WERI-Rb-1 (cell line): ENCODE data around the gene POU5F1.
"Not testable (repeated sequence)": the region's sequence is repeated elsewhere in the genome, so short reads cannot be mapped to it uniquely, and the experiment has no call there.

ENCODE experiments used
- DNase-seq: peaks from one replicate; pipeline ENCODE4 v3.0.0-alpha.2; 2020
- H3K27ac ChIP-seq: fragments of 250-450 bp; sonication (Bioruptor Pico); 2 replicates; pipeline ENCODE4 v1.5.1; 2020; ENCODE audit warnings: mild to moderate bottlenecking, moderate library complexity
- H3K27me3 ChIP-seq: fragments of 250-450 bp; sonication (Bioruptor Pico); 2 replicates; pipeline ENCODE4 v1.5.1; 2021; ENCODE audit warnings: mild to moderate bottlenecking, low read depth, moderate library complexity; ENCODE audit not compliant: insufficient read depth, severe bottlenecking
- H3K36me3 ChIP-seq: fragments of 250-450 bp; sonication (Bioruptor Pico); 2 replicates; pipeline ENCODE4 v1.5.1; 2020; ENCODE audit warnings: mild to moderate bottlenecking, moderate library complexity
- H3K4me3 ChIP-seq: 2 replicates; pipeline ENCODE4 v1.5.1; 2011; ENCODE audit warnings: low read depth, mild to moderate bottlenecking, control low read depth, low read length
- H3K9me3 ChIP-seq: fragments of 250-450 bp; sonication (Bioruptor Pico); 2 replicates; pipeline ENCODE4 v1.5.1; 2021; ENCODE audit warnings: mild to moderate bottlenecking, moderate library complexity; ENCODE audit not compliant: severe bottlenecking
- TF ChIP-seq, protein P1 (sequence below): IDR thresholded peaks from 2 replicates; pipeline ENCODE4 v1.5.1; 2011; ENCODE audit warnings: low read depth, mild to moderate bottlenecking, control low read depth, inconsistent platforms, low read length

The POU5F1 gene

DNA sequence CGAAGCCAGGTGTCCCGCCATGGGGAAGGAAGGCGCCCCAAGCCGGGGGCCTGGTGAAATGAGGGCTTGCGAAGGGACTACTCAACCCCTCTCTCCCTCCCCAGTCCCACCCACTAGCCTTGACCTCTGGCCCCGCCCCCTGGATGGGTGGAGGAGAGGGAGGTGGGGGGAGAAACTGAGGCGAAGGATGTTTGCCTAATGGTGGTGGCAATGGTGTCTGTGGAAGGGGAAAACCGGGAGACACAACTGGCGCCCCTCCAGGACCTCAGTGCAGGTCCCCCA lies at the start of gene POU5F1:
Gene POU5F1 (minus strand): TSS at position 83 of the 282 bp plus-strand sequence. CDS start 62 bp downstream, at position 21.
- H3K9me3 ChIP-seq, result no peaks in the 10 kb centered on the region
- no peaks in the 10 kb centered on the region for H3K27me3 ChIP-seq
- H3K4me3 ChIP-seq, result no peak within 1 kb of the TSS
- H3K27ac ChIP-seq, result no peak within 1 kb of the TSS; the same call in 1 of the 2 replicates
- DNase-seq, result no peak
- peaks cover 11% of the 10 kb centered on the region for H3K36me3 ChIP-seq
- TF ChIP-seq, protein P1, sequence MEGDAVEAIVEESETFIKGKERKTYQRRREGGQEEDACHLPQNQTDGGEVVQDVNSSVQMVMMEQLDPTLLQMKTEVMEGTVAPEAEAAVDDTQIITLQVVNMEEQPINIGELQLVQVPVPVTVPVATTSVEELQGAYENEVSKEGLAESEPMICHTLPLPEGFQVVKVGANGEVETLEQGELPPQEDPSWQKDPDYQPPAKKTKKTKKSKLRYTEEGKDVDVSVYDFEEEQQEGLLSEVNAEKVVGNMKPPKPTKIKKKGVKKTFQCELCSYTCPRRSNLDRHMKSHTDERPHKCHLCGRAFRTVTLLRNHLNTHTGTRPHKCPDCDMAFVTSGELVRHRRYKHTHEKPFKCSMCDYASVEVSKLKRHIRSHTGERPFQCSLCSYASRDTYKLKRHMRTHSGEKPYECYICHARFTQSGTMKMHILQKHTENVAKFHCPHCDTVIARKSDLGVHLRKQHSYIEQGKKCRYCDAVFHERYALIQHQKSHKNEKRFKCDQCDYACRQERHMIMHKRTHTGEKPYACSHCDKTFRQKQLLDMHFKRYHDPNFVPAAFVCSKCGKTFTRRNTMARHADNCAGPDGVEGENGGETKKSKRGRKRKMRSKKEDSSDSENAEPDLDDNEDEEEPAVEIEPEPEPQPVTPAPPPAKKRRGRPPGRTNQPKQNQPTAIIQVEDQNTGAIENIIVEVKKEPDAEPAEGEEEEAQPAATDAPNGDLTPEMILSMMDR, result no peak

DNA sequence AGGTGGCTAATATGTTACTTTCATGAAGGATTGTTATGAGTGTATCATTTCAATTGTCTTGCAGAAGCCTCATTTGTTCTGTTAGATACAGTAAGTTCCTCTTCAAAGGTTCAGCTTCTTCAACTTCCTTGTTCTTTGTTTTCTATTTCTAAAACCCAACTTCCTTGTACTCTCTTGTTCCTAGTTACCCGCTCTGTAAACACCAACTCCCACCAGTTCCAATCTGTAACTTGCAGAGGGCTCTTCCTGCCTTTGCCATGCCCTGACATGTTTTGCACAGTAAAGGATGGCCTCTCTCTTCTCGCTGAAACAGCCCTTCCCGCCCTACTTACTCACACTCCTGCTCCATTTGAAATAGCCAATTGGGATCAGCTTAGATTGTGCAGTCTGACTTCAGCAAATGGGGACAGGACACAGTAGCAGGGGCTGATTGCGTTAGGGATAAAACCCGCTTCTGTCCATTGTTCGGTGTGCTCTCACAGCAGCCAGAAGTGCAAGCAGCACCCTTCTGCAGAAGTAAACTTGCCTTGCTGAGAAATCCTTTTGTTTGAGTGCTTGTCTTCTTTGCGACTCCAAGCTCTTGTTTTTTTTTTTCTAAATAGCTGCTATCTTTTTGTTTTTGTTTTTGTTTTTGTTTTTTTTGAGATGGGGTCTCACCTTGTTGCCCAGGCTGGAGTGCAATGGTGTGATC lies 45.9 kb upstream of the POU5F1 start:
- TF ChIP-seq, protein P1, result no peak
- no peaks in the 10 kb centered on the region for H3K36me3 ChIP-seq
- no peak overlapping the region for H3K4me3 ChIP-seq
- H3K27ac ChIP-seq, result no peak overlapping the region
- H3K27me3 ChIP-seq, result no peaks in the 10 kb centered on the region
- H3K9me3 ChIP-seq, result peaks cover 8% of the 10 kb centered on the region
- DNase-seq, result no peak

DNA sequence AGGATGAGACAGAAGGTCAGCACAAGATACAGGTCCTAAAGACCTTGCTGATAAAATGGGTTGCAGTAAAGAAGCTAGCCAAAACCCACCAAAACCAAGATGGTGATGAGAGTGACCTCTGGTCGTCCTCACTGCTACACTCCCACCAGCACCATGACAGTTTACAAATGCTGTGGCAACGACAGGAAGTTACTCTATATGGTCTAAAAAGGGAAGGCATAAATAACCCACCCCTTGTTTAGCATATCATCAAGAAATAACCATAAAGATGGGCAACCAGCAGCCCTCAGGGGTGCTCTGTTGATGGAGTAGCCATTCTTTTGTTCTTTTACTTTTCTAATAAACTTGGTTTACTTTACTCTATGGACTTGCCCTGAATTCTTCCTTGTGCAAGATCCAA lies 44.7 kb upstream of the POU5F1 start:
- not testable (repeated sequence) for DNase-seq, H3K27ac ChIP-seq, H3K4me3 ChIP-seq

DNA sequence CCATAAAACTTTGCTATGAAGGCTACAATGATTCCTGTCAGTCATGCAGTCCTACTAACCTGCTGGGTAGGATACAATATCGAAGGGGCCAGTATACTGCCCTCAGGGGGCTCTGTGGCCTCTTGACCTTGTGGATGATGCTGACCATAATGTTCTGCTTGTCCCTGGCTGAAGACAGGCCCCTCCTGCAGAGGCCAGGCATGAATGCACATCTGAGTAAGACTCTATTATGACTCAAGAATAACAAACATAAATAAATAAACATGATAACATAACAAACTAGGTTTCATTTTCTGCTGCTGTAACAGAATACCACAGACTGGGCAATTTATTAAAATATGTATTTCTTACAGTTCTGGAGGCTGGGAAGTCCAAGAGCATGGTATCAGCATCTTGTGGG lies 44.0 kb upstream of the POU5F1 start:
- TF ChIP-seq, protein P1, result no peak
- Histone ChIP-seq H3K4me3 (no peak overlapping the region), H3K27me3 (no peaks in the 10 kb centered on the region), H3K36me3 (no peaks in the 10 kb centered on the region), H3K27ac (no peak overlapping the region), H3K9me3 (peaks cover 8% of the 10 kb centered on the region)
- DNase-seq, result no peak

More for the DNA sequence above, 44.7 kb upstream of the POU5F1 start:
- not testable (repeated sequence) for H3K9me3 ChIP-seq, H3K36me3 ChIP-seq, H3K27me3 ChIP-seq

- TF ChIP-seq, protein P1, result no peak
- no peak overlapping the region for H3K27ac ChIP-seq
- no peak for DNase-seq
- no peaks in the 10 kb centered on the region for H3K27me3 ChIP-seq
- no peaks in the 10 kb centered on the region for H3K36me3 ChIP-seq
- H3K9me3 ChIP-seq, result peaks cover 3% of the 10 kb centered on the region
- H3K4me3 ChIP-seq, result no peak overlapping the region
Observed at GRCh38 chr6:31210741-31211532, 40.5 kb upstream of the POU5F1 start.

DNA sequence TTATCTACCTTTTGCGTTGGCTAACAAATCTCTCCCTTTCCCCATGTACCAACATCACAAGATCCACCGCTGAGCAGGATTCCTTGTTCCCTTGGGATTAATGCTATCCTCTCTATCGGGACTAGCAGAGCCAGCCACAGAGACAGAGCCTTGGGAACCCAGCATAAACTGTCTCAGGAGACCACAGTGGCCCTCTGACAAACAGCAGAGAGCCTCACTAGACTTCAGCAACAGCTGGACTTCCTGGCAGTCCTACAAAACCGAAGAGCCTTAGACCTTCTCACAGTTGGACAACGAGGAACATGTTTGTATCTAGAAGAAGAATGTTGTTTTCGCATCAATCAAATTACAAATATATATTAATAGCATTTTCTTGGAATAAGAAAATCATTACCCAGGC lies 39.6 kb upstream of the POU5F1 start:
- H3K9me3 ChIP-seq, result no peaks in the 10 kb centered on the region
- no peak for DNase-seq
- no peaks in the 10 kb centered on the region for H3K36me3 ChIP-seq
- no peak overlapping the region for H3K27ac ChIP-seq
- H3K4me3 ChIP-seq, result no peak overlapping the region
- no peaks in the 10 kb centered on the region for H3K27me3 ChIP-seq
- TF ChIP-seq, protein P1, result no peak
